ENCODE data around the gene SENP3. TPM values are rescaled to one million over a fixed set of nuclear protein-coding genes. Genes with fewer than 3 reads are reported as not detected.

Gene SENP3
- total and polyA plus RNA-seq, 2 of the 13 experiments (the other 11 are each of a cell fraction or from before 2014, with no cell fraction given) = 55.8 to 75.4 TPM

GRCh38 chr17:7614425-7615264, 52.9 kb downstream of the SENP3 start, which contains the start of gene FXR2 (continued):
- TF ChIP-seq HMGXB4 (CRISPR knock-in tag; IDR thresholded peaks at IDR 0.05; ENCODE audit: borderline replicate concordance in 1 of 2, low read depth in 1 of 2) (peak in 1 of 2 experiments; percentile 24; a peak in 2 of 4 replicates), HOXA3 (CRISPR knock-in tag; IDR thresholded peaks at IDR 0.05) (no peak; the same call in 1 of the 2 replicates), NR3C1 (CRISPR knock-in tag; IDR thresholded peaks at IDR 0.05) (no peak), SALL1 (CRISPR knock-in tag; IDR thresholded peaks at IDR 0.05) (peak; percentile 11; the same call in 1 of the 2 replicates), ZMAT3 (CRISPR knock-in tag; conservative IDR thresholded peaks at IDR 0.05) (peak; percentile 13; the same call in 1 of the 2 replicates), ZUFSP (CRISPR knock-in tag; IDR thresholded peaks at IDR 0.05; ENCODE audit: borderline replicate concordance) (no peak), ELF4 (CRISPR knock-in tag; IDR thresholded peaks at IDR 0.05; ENCODE audit: borderline replicate concordance) (no peak), RBAK (CRISPR knock-in tag; IDR thresholded peaks at IDR 0.05) (no peak), MLLT10 (CRISPR knock-in tag; IDR thresholded peaks at IDR 0.05) (no peak), SMC3 (IDR thresholded peaks at IDR 0.05; ENCODE audit: low read length) (0 out of 2 replicates have a peak, but pooled peaks have one; percentile 7), ZNF772 (CRISPR knock-in tag; IDR thresholded peaks at IDR 0.05) (0 out of 2 replicates have a peak, but pooled peaks have one; percentile 54), SRY (CRISPR knock-in tag; IDR thresholded peaks at IDR 0.05) (no peak), TCF12 (IDR thresholded peaks at IDR 0.05) (no peak), TCF12 (CRISPR knock-in tag; IDR thresholded peaks at IDR 0.05) (peak; percentile 42; the same call in 1 of the 2 replicates), ZBTB8A (CRISPR knock-in tag; IDR thresholded peaks at IDR 0.05; ENCODE audit: borderline replicate concordance, low read depth) (no peak), EP300 (IDR thresholded peaks at IDR 0.05; ENCODE audit: low read depth in 2 of 2, low read length in 2 of 2) (peak in 1 of 2 experiments; percentile 22; a peak in 1 of 4 replicates), EP300 (CRISPR knock-in tag; IDR thresholded peaks at IDR 0.05; ENCODE audit: borderline replicate concordance) (no peak), GMEB2 (CRISPR knock-in tag; IDR thresholded peaks at IDR 0.05; ENCODE audit: low read depth) (no peak), BCL6 (CRISPR knock-in tag; IDR thresholded peaks at IDR 0.05) (no peak), SP1 (IDR thresholded peaks at IDR 0.05) (no peak), SP1 (CRISPR knock-in tag; IDR thresholded peaks at IDR 0.05) (peak; percentile 72; the same call in 1 of the 2 replicates), CHD2 (IDR thresholded peaks at IDR 0.05; ENCODE audit: low read depth, low read length) (no peak)
